Muscle of back (tissue), 11 donors: ENCODE results near the gene TIGIT. TPM values are rescaled to one million over a fixed set of nuclear protein-coding genes. Genes with fewer than 3 reads are reported as not detected.

Experiments used
- DNase-seq, 3 donors: peaks; one replicate each; pipeline versions ENCODE4 v3.0.0 to v3.0.0-alpha.2; 2013
- polyA plus RNA-seq, 10 donors: library from polyadenylated mRNA; unstranded; fragments of 120-200 nt; gene quantifications; one replicate each; pipeline ENCODE4 v1.2.1, GENCODE V29; 2013; ENCODE audit not compliant: insufficient read length in 10 of 10

TIGIT gene
- polyA plus RNA-seq, 10 donors, result 0.12 to 1.6 (median 0.18) TPM; not detected in 4

GRCh38 chr3:114308830-114309229 lies 15.0 kb downstream of the TIGIT start:
- DNase-seq, result no peak

- DNase-seq, result no peak
These were observed 16.9 kb downstream of the TIGIT start for GRCh38 chr3:114310695-114311094.

- no peak for DNase-seq
These were observed 19.6 kb downstream of the TIGIT start for GRCh38 chr3:114313426-114313825.

- DNase-seq, result no peak
These were observed 20.5 kb downstream of the TIGIT start for GRCh38 chr3:114314282-114314681.

- no peak for DNase-seq
These were observed 24.5 kb downstream of the TIGIT start for GRCh38 chr3:114318295-114318694.

- DNase-seq, result peak in 1 of 3 donors; percentile 16
These were observed 25.6 kb downstream of the TIGIT start for GRCh38 chr3:114319453-114319852.

GRCh38 chr3:114320246-114320645 lies 26.4 kb downstream of the TIGIT start:
- DNase-seq, result no peak

GRCh38 chr3:114323546-114324254 lies 29.9 kb downstream of the TIGIT start:
- DNase-seq, result no peak

GRCh38 chr3:114327665-114328064 lies 33.8 kb downstream of the TIGIT start:
- no peak for DNase-seq

GRCh38 chr3:114328345-114328744 lies 34.5 kb downstream of the TIGIT start:
- no peak for DNase-seq

GRCh38 chr3:114329823-114330222 lies 36.0 kb downstream of the TIGIT start:
- no peak for DNase-seq

GRCh38 chr3:114331007-114331406 lies 37.2 kb downstream of the TIGIT start:
- DNase-seq, result no peak

- no peak for DNase-seq
These were observed 37.9 kb downstream of the TIGIT start for GRCh38 chr3:114331710-114332109.

GRCh38 chr3:114332342-114333179 lies 38.7 kb downstream of the TIGIT start:
- no peak for DNase-seq

GRCh38 chr3:114333180-114333922 lies 39.5 kb downstream of the TIGIT start:
- no peak for DNase-seq

- DNase-seq, result no peak
These were observed 40.1 kb downstream of the TIGIT start for GRCh38 chr3:114333923-114334240.

- no peak for DNase-seq
These were observed 42.4 kb downstream of the TIGIT start for GRCh38 chr3:114336122-114336697.

GRCh38 chr3:114336857-114337256 lies 43.0 kb downstream of the TIGIT start:
- no peak for DNase-seq

- no peak for DNase-seq
These were observed 45.0 kb downstream of the TIGIT start for GRCh38 chr3:114338651-114339357.

- no peak for DNase-seq
These were observed 50.7 kb downstream of the TIGIT start for GRCh38 chr3:114344492-114344891.

- DNase-seq, result no peak
These were observed 56.4 kb downstream of the TIGIT start for GRCh38 chr3:114350271-114350670.

- no peak for DNase-seq
These were observed 56.9 kb downstream of the TIGIT start for GRCh38 chr3:114350690-114351089.
